AG04450 (cell line): ENCODE results near the gene CNNM2. TPM values are rescaled to one million over a fixed set of nuclear protein-coding genes. Genes with fewer than 3 reads are reported as not detected.

Experiments
- CTCF ChIA-PET: fragments of 300-600, 350-600 bp; formaldehyde crosslinking; extraction: SDS; loops from one replicate; lab custom pipeline; 2022; ENCODE audit warnings: antibody characterized with exemption, inconsistent platforms; lab: Charles Lee
- POLR2A ChIA-PET: fragments of 350-600 bp; formaldehyde crosslinking; extraction: SDS; loops from one replicate; lab custom pipeline; 2021; ENCODE audit warnings: antibody characterized with exemption, inconsistent platforms; lab: Yijun Ruan, JAX
- DNase-seq: peaks from one replicate; pipeline ENCODE4 v3.0.0-alpha.2; 2011; ENCODE audit warnings: low read depth, low spot score
- H3K27ac ChIP-seq: one replicate; pipeline ENCODE4 v1.5.1; 2012; ENCODE audit warnings: low read depth, low read length, control low read depth
- H3K27me3 ChIP-seq: one replicate; pipeline ENCODE4 v1.6.0; 2012; ENCODE audit warnings: low read length; ENCODE audit not compliant: control insufficient read depth, insufficient read depth
- H3K4me3 ChIP-seq: 2 replicates; pipeline ENCODE4 v1.5.1; 2011; ENCODE audit warnings: mild to moderate bottlenecking, low read depth, low read length, control low read depth
- H3K9me3 ChIP-seq: 2 replicates; pipeline ENCODE4 v1.5.1; 2012; ENCODE audit warnings: low read length; ENCODE audit not compliant: control insufficient read depth, insufficient read depth
- polyA plus RNA-seq: library from polyadenylated mRNA; depleted of rRNA; stranded (reverse); fragments of >200 nt; gene quantifications from 2 replicates; pipeline ENCODE4 v1.2.3, GENCODE V29; 2011
- TF ChIP-seq, protein P1 (sequence below): IDR thresholded peaks from 2 replicates; pipeline ENCODE4 v1.5.1; 2011; ENCODE audit warnings: low read depth, low read length, control low read depth, inconsistent platforms

Gene CNNM2
- polyA plus RNA-seq, 1 experiment = 5.2 TPM

DNA sequence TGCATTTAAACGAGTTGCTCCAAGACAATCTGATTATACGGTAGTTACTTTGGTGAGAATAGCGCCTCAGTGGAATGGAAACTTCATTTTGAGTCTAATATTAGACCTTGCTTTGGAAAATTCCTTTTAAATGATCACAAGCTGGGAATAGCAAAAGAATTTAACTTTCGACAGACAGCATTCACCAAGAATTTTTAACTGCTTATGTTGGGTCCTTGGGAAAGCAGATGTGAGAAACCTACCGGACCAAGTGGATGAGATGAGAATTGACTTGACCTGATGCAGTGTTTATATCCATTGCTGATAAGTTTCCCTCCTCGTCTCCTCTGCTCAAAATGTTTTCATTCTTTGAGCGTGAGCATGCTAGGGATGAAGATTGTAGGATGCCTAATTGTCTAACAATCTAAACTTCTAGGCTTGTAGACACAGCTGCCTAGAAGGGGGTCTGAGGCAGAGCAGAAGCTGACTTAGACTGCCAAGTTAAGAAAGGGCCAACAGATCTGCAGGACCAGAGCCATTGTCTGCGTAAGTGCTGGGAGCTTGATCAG is 126.9 kb downstream of the CNNM2 start:
- no peaks in the 10 kb centered on the region for H3K27me3 ChIP-seq
- TF ChIP-seq, protein P1, sequence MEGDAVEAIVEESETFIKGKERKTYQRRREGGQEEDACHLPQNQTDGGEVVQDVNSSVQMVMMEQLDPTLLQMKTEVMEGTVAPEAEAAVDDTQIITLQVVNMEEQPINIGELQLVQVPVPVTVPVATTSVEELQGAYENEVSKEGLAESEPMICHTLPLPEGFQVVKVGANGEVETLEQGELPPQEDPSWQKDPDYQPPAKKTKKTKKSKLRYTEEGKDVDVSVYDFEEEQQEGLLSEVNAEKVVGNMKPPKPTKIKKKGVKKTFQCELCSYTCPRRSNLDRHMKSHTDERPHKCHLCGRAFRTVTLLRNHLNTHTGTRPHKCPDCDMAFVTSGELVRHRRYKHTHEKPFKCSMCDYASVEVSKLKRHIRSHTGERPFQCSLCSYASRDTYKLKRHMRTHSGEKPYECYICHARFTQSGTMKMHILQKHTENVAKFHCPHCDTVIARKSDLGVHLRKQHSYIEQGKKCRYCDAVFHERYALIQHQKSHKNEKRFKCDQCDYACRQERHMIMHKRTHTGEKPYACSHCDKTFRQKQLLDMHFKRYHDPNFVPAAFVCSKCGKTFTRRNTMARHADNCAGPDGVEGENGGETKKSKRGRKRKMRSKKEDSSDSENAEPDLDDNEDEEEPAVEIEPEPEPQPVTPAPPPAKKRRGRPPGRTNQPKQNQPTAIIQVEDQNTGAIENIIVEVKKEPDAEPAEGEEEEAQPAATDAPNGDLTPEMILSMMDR = no peak
- ChIA-PET POLR2A (interaction anchor here (0.7 to 1.6 kb wide), 5 partner anchors 9 to 127 kb away, joined by 3 to 8 read pairs (median 7); partner anchors contain the start of gene CNNM2), CTCF (no interaction called here)
- peak; percentile 98 for DNase-seq
- no peaks in the 10 kb centered on the region for H3K9me3 ChIP-seq
- peak overlapping the region; percentile 29; the same call in 1 of the 2 replicates for H3K4me3 ChIP-seq
- H3K27ac ChIP-seq = peak overlapping the region; percentile 98

DNA sequence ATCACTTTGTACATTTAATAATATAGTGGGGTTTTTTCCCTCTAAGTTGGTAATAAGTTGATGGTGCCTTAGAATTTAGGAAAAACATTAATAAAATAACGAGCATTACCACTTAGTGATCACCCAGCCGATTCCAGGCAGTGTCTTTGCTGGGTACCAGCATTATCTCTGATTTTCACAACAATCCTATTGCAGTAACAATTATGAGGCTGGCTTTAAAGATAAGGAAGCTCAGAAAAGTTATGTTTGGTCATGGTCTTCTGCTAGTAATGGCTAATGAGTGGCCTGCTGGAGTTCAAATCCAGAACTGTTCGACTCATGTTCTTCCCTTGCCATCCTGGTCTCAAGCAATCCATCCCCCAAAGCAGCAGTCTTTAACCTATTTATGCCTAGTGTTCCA is 127.9 kb downstream of the CNNM2 start:
- DNase-seq = no peak
- CTCF ChIA-PET = interaction anchor here (1.3 kb wide), 1 partner anchor 199 kb away, joined by 3 read pairs; no protein-coding TSS in a partner anchor
- Histone ChIP-seq H3K27ac (peak overlapping the region; percentile 94), H3K27me3 (no peaks in the 10 kb centered on the region), H3K4me3 (no peak overlapping the region), H3K9me3 (no peaks in the 10 kb centered on the region)
- TF ChIP-seq, protein P1 = no peak
- POLR2A ChIA-PET = interaction anchor here (1.1 to 1.6 kb wide), 3 partner anchors 24 to 128 kb away, joined by 6 to 7 read pairs (median 7); partner anchors contain the start of gene CNNM2

DNA sequence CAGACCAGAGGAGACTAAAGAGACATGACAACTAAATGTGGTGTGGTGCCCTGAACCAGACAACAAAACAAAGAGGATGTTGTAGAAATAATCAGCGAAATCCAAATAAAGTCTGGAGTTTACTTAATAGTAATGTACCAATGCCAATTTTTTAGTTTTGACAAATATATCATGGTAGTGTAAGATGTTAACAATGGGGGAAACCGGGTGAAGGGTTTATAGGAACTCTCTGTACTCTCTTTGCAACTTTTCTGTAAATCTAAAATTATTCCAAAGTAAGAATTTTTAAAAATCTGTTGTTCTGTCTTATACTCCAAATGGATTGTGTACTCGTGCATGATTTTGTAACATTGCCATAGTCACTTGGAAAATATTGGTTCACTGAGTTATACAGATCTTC is 129.3 kb downstream of the CNNM2 start:
- H3K4me3 ChIP-seq = no peak overlapping the region
- ChIA-PET CTCF (interaction anchor here (0.8 kb wide), 1 partner anchor 122 kb away, joined by 3 read pairs; no protein-coding TSS in a partner anchor), POLR2A (no interaction called here)
- H3K27me3 ChIP-seq = no peaks in the 10 kb centered on the region
- H3K9me3 ChIP-seq = no peaks in the 10 kb centered on the region
- TF ChIP-seq, protein P1 = no peak
- no peak overlapping the region for H3K27ac ChIP-seq
- DNase-seq = no peak

DNA sequence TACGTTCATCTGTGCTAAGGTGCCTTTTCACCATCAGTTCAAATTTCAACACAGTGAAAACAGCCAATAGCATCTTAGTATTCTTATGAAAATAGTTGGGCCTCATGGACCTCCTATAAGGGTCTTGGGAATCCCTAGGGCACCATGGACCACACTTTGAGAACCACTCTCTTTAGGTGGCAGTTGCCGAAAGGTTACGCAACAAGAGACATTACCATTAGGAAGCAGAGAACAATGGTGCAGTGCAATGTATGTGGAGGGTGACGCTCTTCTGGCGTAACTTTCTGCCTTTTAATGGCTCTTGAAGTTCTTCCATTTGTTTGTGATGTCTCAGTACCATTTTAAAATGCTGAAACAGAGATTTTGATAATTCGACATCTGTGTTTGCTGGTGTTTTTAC is 131.1 kb downstream of the CNNM2 start:
- Histone ChIP-seq H3K4me3 (no peak overlapping the region), H3K9me3 (no peaks in the 10 kb centered on the region), H3K27ac (no peak overlapping the region), H3K27me3 (no peaks in the 10 kb centered on the region)
- CTCF ChIA-PET = no interaction called here
- no peak for DNase-seq
- TF ChIP-seq, protein P1 = no peak
- POLR2A ChIA-PET = no interaction called here
